HG03175 (cell line): Measurements from ENCODE around the gene OR2G3.

Source experiments
- ATAC-seq: cut with Tn5 transposase; IDR thresholded peaks from one replicate; pipeline ENCODE4 v1.9.1; 2021; ENCODE audit warnings: mild to moderate bottlenecking, moderate library complexity; ENCODE audit not compliant: unreplicated experiment

The OR2G3 gene

GRCh38 chr1:247605286-247605685 lies at the start of gene OR2G3:
OR2G3 (plus strand) TSS chr1:247605586; CDS start chr1:247605586, 0 bp downstream.
- ATAC-seq = no peak

- no peak for ATAC-seq
Measured at GRCh38 chr1:247557926-247558674, 47.3 kb upstream of the OR2G3 start.

- ATAC-seq = no peak
Measured at GRCh38 chr1:247561711-247562110, 43.7 kb upstream of the OR2G3 start.

GRCh38 chr1:247562198-247562597 lies 43.2 kb upstream of the OR2G3 start:
- no peak for ATAC-seq

- no peak for ATAC-seq
Measured at GRCh38 chr1:247574236-247574635, 31.1 kb upstream of the OR2G3 start.

GRCh38 chr1:247574664-247575063 lies 30.7 kb upstream of the OR2G3 start:
- ATAC-seq = no peak

GRCh38 chr1:247576514-247576913 lies 28.9 kb upstream of the OR2G3 start:
- no peak for ATAC-seq

- no peak for ATAC-seq
Measured at GRCh38 chr1:247578946-247579460, 26.4 kb upstream of the OR2G3 start.

GRCh38 chr1:247588060-247588459 lies 17.3 kb upstream of the OR2G3 start, which contains the start of gene OR2G2:
OR2G2 (plus strand) TSS chr1:247588360; CDS start chr1:247588360, 0 bp downstream.
- no peak for ATAC-seq

- no peak for ATAC-seq
Measured at GRCh38 chr1:247613405-247613804, 8.0 kb downstream of the OR2G3 start.

GRCh38 chr1:247614625-247615024 lies 9.2 kb downstream of the OR2G3 start:
- no peak for ATAC-seq

GRCh38 chr1:247627951-247628350 lies 22.6 kb downstream of the OR2G3 start:
- ATAC-seq = no peak

GRCh38 chr1:247638011-247638410 lies 32.6 kb downstream of the OR2G3 start:
- no peak for ATAC-seq

- no peak for ATAC-seq
Measured at GRCh38 chr1:247638781-247639180, 33.4 kb downstream of the OR2G3 start.

GRCh38 chr1:247639381-247639981 lies 34.1 kb downstream of the OR2G3 start:
- ATAC-seq = no peak

- ATAC-seq = no peak
Measured at GRCh38 chr1:247642742-247643141, 37.4 kb downstream of the OR2G3 start.

- ATAC-seq = no peak
Measured at GRCh38 chr1:247646867-247647266, 41.5 kb downstream of the OR2G3 start.

GRCh38 chr1:247647864-247648263 lies 42.5 kb downstream of the OR2G3 start:
- no peak for ATAC-seq

GRCh38 chr1:247653040-247653439 lies 47.7 kb downstream of the OR2G3 start:
- ATAC-seq = no peak
